OCI-LY3 (cell line): ENCODE results near the gene MAOA.

ENCODE experiments used
- CTCF ChIP-seq: fragments of 200-600, 300-600 bp; sonication (generic); IDR thresholded peaks from 2 replicates; pipeline ENCODE4 v1.5.1; 2014; ENCODE audit warnings: antibody characterized with exemption, low read length, low read depth
- EZH2phosphoT487 ChIP-seq: fragments of 200-600 bp; shearing (Covaris generic); IDR thresholded peaks from 2 replicates; pipeline ENCODE4 v1.6.1; 2018; ENCODE audit warnings: antibody characterized with exemption, mixed run types, low read depth

GRCh38 chrX:43728002-43728401 is 71.9 kb downstream of the MAOA start:
- TF ChIP-seq CTCF (no peak), EZH2phosphoT487 (no peak)
